ENCODE results near the gene PCGF2. TPM values are rescaled to one million over a fixed set of nuclear protein-coding genes. Genes with fewer than 3 reads are reported as not detected.

PCGF2 gene
- total and polyA plus RNA-seq, 2 of the 8 experiments (the other 6 are each of a cell fraction or from before 2014, with no cell fraction given), result 42.1 to 93.3 TPM

DNA sequence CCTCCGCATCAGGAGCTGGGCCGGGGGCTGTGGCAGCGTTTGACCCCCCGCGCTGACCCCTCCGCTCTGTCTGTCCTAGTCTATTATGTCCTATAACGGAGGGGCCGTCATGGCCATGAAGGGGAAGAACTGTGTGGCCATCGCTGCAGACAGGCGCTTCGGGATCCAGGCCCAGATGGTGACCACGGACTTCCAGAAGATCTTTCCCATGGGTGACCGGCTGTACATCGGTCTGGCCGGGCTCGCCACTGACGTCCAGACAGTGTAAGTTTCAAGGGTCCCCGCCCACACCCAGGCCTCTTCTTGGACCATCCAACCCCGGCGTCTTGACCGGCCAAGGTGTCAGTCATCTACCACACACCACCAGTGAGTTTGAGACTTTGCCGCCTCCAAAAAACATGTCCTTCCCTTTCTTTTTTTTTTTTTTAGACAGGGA lies 5.0 kb upstream of the PCGF2 start (continued):
- TF ChIP-seq, protein P1, sequence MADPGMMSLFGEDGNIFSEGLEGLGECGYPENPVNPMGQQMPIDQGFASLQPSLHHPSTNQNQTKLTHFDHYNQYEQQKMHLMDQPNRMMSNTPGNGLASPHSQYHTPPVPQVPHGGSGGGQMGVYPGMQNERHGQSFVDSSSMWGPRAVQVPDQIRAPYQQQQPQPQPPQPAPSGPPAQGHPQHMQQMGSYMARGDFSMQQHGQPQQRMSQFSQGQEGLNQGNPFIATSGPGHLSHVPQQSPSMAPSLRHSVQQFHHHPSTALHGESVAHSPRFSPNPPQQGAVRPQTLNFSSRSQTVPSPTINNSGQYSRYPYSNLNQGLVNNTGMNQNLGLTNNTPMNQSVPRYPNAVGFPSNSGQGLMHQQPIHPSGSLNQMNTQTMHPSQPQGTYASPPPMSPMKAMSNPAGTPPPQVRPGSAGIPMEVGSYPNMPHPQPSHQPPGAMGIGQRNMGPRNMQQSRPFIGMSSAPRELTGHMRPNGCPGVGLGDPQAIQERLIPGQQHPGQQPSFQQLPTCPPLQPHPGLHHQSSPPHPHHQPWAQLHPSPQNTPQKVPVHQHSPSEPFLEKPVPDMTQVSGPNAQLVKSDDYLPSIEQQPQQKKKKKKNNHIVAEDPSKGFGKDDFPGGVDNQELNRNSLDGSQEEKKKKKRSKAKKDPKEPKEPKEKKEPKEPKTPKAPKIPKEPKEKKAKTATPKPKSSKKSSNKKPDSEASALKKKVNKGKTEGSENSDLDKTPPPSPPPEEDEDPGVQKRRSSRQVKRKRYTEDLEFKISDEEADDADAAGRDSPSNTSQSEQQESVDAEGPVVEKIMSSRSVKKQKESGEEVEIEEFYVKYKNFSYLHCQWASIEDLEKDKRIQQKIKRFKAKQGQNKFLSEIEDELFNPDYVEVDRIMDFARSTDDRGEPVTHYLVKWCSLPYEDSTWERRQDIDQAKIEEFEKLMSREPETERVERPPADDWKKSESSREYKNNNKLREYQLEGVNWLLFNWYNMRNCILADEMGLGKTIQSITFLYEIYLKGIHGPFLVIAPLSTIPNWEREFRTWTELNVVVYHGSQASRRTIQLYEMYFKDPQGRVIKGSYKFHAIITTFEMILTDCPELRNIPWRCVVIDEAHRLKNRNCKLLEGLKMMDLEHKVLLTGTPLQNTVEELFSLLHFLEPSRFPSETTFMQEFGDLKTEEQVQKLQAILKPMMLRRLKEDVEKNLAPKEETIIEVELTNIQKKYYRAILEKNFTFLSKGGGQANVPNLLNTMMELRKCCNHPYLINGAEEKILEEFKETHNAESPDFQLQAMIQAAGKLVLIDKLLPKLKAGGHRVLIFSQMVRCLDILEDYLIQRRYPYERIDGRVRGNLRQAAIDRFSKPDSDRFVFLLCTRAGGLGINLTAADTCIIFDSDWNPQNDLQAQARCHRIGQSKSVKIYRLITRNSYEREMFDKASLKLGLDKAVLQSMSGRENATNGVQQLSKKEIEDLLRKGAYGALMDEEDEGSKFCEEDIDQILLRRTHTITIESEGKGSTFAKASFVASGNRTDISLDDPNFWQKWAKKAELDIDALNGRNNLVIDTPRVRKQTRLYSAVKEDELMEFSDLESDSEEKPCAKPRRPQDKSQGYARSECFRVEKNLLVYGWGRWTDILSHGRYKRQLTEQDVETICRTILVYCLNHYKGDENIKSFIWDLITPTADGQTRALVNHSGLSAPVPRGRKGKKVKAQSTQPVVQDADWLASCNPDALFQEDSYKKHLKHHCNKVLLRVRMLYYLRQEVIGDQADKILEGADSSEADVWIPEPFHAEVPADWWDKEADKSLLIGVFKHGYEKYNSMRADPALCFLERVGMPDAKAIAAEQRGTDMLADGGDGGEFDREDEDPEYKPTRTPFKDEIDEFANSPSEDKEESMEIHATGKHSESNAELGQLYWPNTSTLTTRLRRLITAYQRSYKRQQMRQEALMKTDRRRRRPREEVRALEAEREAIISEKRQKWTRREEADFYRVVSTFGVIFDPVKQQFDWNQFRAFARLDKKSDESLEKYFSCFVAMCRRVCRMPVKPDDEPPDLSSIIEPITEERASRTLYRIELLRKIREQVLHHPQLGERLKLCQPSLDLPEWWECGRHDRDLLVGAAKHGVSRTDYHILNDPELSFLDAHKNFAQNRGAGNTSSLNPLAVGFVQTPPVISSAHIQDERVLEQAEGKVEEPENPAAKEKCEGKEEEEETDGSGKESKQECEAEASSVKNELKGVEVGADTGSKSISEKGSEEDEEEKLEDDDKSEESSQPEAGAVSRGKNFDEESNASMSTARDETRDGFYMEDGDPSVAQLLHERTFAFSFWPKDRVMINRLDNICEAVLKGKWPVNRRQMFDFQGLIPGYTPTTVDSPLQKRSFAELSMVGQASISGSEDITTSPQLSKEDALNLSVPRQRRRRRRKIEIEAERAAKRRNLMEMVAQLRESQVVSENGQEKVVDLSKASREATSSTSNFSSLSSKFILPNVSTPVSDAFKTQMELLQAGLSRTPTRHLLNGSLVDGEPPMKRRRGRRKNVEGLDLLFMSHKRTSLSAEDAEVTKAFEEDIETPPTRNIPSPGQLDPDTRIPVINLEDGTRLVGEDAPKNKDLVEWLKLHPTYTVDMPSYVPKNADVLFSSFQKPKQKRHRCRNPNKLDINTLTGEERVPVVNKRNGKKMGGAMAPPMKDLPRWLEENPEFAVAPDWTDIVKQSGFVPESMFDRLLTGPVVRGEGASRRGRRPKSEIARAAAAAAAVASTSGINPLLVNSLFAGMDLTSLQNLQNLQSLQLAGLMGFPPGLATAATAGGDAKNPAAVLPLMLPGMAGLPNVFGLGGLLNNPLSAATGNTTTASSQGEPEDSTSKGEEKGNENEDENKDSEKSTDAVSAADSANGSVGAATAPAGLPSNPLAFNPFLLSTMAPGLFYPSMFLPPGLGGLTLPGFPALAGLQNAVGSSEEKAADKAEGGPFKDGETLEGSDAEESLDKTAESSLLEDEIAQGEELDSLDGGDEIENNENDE (IDR thresholded peaks at IDR 0.05; ENCODE audit: insufficient replicate concordance, low read length), result no peak
